SK-N-MC (cell line): Measurements from ENCODE around the gene HLA-G.
A peak's percentile ranks its signal among the peaks of the same experiment; 100 is the strongest.

Source experiments
- DNase-seq: peaks from one replicate; pipeline ENCODE4 v3.0.0-alpha.2; 2011; ENCODE audit warnings: low read depth, low spot score
- H3K27ac ChIP-seq: fragments of 200-600 bp; sonication (generic); 2 replicates; pipeline ENCODE4 v1.5.1; 2016; ENCODE audit warnings: mixed run types
- H3K36me3 ChIP-seq: fragments of 200-600 bp; sonication (generic); 2 replicates; pipeline ENCODE4 v1.6.1; 2017; ENCODE audit warnings: antibody characterized with exemption, low read length, mixed read lengths; ENCODE audit not compliant: insufficient read depth
- H3K4me3 ChIP-seq: fragments of 200-600 bp; sonication (generic); 2 replicates; pipeline ENCODE4 v1.5.1; 2016
- H3K9ac ChIP-seq: fragments of 200-600 bp; sonication (generic); 2 replicates; pipeline ENCODE4 v1.8.0; 2017; ENCODE audit warnings: mixed run types, mixed read lengths; ENCODE audit not compliant: insufficient read length
- H3K9me3 ChIP-seq: fragments of 200-600 bp; sonication (generic); 2 replicates; pipeline ENCODE4 v1.6.1; 2017; ENCODE audit warnings: low read depth, mild to moderate bottlenecking, antibody characterized with exemption, low read length, moderate library complexity, mixed read lengths
- EZH2 ChIP-seq: fragments of 200-600 bp; sonication (generic); IDR thresholded peaks from one replicate; pipeline ENCODE4 v1.6.1; 2017; ENCODE audit warnings: antibody characterized with exemption
- FOXP2 ChIP-seq: optimal IDR thresholded peaks from 2 replicates; pipeline ENCODE3; 2011; ENCODE audit warnings: mild to moderate bottlenecking, moderate library complexity; ENCODE audit not compliant: insufficient read depth; ENCODE audit errors: extremely low read length, control extremely low read depth
- POLR2AphosphoS5 ChIP-seq: IDR thresholded peaks from 2 replicates; pipeline ENCODE4 v1.6.1; 2012; ENCODE audit warnings: mild to moderate bottlenecking, low read depth, low read length, borderline replicate concordance

HLA-G gene

DNA sequence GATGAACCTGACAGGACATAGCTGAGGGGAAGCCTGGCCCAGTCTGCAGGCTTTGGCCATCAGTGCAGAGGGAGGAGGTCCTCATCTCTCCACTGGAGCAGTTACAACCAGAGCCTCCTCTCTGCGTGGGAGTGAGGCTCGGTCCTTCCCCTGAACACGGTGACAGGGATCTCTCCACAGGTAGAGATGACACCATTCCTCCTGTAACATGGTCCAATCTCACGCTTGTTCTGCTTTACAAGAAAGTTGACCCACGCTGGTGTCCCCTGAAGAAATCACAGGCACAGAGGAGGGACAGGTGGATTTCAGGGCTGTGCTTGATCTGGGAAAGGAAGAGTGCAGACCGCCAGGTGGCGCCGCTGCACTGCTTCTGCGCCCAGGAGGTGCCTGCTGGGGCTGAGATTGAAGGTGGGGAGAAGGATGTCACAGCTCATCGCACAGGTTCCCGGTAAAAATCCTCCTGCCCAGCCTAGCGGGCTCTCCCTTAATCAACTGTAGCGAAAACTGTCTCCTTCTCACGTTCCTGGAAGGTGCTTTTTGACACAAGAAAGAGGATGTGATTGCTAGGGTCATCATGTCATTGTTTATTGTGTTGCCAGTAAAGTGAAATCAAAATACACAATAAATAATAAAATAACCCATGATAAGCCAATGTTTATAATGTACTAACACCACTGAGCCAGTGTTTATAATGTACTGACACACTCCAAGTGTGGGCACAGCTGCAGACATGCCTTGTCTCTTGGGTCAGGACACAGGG lies 20.4 kb downstream of the HLA-G start:
- no peaks in the 10 kb centered on the region for H3K9me3 ChIP-seq
- H3K4me3 ChIP-seq, result no peak overlapping the region
- no peak overlapping the region for H3K9ac ChIP-seq
- no peak overlapping the region for H3K27ac ChIP-seq
- no peaks in the 10 kb centered on the region for H3K36me3 ChIP-seq
- peak; percentile 8 for DNase-seq
- TF ChIP-seq EZH2, result no peak
- no peak for TF ChIP-seq POLR2AphosphoS5
- TF ChIP-seq FOXP2, result no peak

DNA sequence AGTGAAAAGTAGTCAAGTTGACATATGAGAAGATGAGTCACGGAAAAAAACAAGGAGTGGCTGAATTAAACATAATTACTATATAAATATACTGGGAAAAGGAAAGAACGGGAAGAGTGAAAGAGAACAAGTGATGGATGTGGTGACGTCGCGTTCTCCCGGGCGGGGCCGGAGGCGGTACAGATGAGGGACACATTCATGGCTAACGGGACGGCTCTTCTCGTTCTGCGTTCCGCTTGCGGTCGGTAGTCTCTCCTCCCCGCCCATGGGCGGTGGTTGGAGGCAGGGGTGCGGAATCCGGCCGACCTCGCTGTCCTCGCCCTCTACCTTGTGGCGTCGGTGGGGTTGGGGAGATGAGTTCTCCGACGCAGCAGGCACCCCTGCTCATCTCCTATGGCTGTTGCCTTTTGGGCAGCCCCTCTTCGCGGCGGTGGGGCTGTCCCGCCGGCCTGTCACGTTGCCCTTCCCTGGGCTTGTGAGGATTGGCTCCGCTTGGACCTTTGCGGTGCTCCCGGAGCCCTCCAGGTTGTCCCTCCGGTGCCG lies 22.5 kb downstream of the HLA-G start:
- H3K36me3 ChIP-seq, result no peaks in the 10 kb centered on the region
- no peak overlapping the region for H3K9ac ChIP-seq
- DNase-seq, result no peak
- H3K9me3 ChIP-seq, result no peaks in the 10 kb centered on the region
- H3K4me3 ChIP-seq, result no peak overlapping the region
- no peak overlapping the region for H3K27ac ChIP-seq
- TF ChIP-seq FOXP2, result no peak
- TF ChIP-seq POLR2AphosphoS5, result no peak
- no peak for TF ChIP-seq EZH2

DNA sequence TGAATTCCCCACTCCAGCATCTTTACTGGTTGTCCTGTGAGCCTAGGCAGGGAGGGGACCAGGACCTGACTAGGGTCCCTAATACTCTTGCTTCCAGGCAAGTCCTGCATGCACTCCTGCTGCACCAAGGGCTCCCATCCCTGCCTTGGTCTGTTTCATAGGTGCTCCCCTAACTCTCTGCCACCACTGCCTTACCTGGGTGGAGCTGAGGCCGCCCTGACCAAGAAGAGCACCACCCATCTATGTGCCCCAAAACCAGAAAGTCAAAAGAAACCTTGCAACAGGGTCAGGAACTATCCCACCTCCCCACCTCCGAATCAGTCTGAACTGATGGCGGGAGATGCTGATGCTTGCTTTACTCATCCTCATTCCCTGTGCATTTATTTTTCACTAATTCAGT lies 23.6 kb downstream of the HLA-G start:
- DNase-seq, result no peak
- no peak overlapping the region for H3K9ac ChIP-seq
- H3K9me3 ChIP-seq, result no peaks in the 10 kb centered on the region
- H3K4me3 ChIP-seq, result no peak overlapping the region
- no peak overlapping the region for H3K27ac ChIP-seq
- no peak for TF ChIP-seq FOXP2
- TF ChIP-seq EZH2, result no peak
- TF ChIP-seq POLR2AphosphoS5, result no peak
- no peaks in the 10 kb centered on the region for H3K36me3 ChIP-seq

DNA sequence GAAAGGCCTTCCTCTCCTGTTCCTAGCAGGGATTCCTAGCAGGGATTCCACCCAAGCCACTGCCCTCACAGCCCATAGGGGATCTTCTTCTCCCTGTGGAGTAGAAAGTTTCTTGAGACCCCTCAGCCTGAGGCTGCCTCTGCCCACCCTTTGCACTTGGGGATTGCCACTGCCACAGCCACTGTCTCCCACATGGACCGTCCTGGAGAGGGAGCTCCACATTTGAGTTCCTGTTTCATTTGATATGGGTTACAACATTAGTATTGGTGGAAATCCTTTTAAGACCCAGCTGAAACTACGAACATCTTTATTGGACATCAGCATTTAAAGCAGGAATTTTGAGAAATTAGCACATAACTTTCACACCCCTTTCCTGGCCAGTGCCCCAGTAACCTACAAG lies 25.6 kb downstream of the HLA-G start:
- H3K36me3 ChIP-seq, result no peaks in the 10 kb centered on the region
- no peak overlapping the region for H3K9ac ChIP-seq
- H3K9me3 ChIP-seq, result no peaks in the 10 kb centered on the region
- no peak overlapping the region for H3K4me3 ChIP-seq
- TF ChIP-seq FOXP2 (no peak), POLR2AphosphoS5 (no peak), EZH2 (no peak)
- H3K27ac ChIP-seq, result no peak overlapping the region
- DNase-seq, result no peak

DNA sequence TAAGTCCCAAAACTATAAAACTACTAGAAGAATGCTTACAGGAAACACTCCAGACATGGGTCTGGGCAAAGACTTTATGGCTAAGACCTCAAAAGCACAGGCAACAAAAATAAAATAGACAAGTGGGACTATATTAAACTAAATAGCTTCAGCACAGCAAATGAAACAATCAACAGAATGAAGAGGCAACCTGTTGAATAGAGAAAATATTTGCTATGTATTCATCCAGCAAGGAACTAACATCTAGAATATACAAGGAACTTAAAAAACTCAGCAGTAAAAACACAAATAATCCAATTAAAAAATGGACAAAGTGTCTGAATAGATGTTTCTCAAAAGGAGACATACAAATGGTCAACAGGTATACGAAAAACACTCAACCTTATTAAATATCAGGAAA lies 30.4 kb downstream of the HLA-G start:
- Histone ChIP-seq H3K9me3 (no peaks in the 10 kb centered on the region), H3K27ac (no peak overlapping the region), H3K9ac (no peak overlapping the region), H3K36me3 (no peaks in the 10 kb centered on the region), H3K4me3 (no peak overlapping the region)
- DNase-seq, result no peak
- TF ChIP-seq EZH2 (no peak), FOXP2 (no peak), POLR2AphosphoS5 (no peak)

DNA sequence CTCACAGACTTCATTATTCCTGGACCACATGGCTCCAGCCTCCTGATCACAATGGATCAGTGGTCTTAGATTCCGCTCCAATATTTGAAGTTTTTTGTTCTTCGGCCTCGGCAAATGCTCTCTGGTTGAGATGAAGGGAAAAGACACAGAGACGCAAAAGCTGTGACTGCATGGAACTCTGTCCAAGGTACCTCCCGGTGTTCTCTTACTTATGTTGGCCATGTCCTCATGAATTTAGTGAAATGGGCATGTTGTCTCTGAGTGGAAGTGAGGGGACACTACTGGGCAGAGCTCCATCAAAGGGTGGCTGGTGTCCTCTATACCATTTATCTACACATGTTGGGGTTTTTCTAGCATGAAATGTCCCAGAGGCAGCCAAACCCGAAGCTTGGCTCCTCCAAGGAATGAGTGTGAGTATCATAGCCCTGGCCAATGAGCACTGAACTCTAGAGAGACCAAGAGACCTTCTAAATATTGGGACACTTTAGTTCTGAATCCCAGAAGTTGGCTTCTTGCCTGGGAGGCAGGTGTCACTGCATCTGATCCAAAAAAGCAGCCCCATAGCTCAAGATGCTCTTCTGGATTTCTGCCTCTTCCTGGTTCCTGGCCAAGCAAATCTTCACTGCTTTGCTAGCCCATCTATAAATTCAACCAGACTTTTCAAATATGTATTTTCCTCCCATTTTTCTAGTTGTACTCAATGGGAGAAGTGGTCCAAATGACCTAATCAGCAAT lies 34.1 kb downstream of the HLA-G start:
- no peaks in the 10 kb centered on the region for H3K36me3 ChIP-seq
- no peak overlapping the region for H3K4me3 ChIP-seq
- H3K9me3 ChIP-seq, result no peaks in the 10 kb centered on the region
- no peak for DNase-seq
- H3K9ac ChIP-seq, result no peak overlapping the region
- no peak overlapping the region for H3K27ac ChIP-seq
- no peak for TF ChIP-seq FOXP2
- no peak for TF ChIP-seq POLR2AphosphoS5
- TF ChIP-seq EZH2, result no peak

DNA sequence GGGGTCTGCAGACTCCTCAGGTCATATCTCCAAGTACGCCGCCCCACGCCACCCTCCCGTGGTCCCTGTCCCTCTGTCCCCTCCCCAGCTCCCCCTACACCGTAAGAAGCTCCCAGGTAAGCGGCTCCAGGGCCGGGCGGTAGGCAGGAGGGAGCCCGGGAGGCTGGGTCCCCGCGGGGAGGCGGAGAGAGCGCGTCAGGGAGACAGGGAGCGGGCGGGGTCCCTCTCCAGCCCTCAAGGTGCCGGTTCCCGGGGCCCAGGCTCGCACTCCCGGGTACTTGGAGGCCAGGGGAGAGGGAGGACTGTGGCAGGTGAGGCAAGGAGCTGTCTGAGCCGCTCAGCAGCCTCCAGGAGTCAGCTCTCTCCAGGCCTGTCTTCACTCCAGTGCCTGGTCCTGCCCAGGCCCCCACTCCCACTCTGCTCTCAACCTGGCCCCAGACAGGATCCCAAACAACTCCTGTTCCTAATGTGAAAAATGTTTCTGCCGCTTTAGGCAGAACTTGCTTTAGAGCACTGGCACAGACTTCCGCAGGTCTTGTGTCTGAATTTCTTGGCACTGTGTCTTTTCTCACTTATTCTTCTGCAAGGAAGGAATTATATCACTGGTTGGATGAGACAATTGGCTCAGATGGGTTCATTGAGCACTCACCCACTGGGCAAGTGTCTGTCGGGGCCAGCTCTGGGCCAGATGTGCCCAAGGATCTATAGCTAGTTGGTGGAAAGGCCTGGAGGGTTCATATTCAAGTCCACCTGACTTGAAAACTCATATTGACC lies 36.6 kb downstream of the HLA-G start:
- H3K9me3 ChIP-seq, result no peaks in the 10 kb centered on the region
- H3K4me3 ChIP-seq, result no peak overlapping the region
- no peaks in the 10 kb centered on the region for H3K36me3 ChIP-seq
- no peak for TF ChIP-seq FOXP2
- no peak for TF ChIP-seq EZH2
- TF ChIP-seq POLR2AphosphoS5, result no peak
- H3K27ac ChIP-seq, result no peak overlapping the region
- H3K9ac ChIP-seq, result no peak overlapping the region
- no peak for DNase-seq

DNA sequence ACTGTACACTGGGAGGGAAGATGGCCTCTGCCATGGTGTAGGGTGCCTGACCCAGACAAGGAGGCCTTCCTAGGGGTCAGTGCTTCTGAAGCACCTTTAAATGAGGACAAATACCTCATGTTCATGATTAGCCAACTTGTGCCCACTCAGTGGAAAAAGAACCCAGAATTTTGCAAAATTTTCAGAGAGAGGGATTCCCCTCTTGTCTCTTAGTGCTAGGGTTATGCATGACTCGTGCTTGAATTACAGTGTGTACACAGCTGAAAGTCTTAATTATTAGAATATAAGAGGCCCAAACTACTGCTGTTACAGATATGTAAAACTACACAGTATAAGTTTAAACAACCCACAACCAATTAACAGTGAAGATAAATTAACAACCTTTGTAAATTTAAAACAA lies 38.0 kb downstream of the HLA-G start:
- Histone ChIP-seq H3K9ac (no peak overlapping the region), H3K9me3 (no peaks in the 10 kb centered on the region), H3K36me3 (no peaks in the 10 kb centered on the region), H3K4me3 (no peak overlapping the region), H3K27ac (no peak overlapping the region)
- TF ChIP-seq FOXP2, result no peak
- no peak for TF ChIP-seq EZH2
- DNase-seq, result no peak
